Endothelial cell of umbilical vein (primary cell): Measurements from ENCODE around the gene CNEP1R1.

ENCODE experiments used
- EZH2 ChIP-seq: IDR thresholded peaks from 2 replicates; pipeline ENCODE4 v1.6.1; 2012; ENCODE audit warnings: borderline replicate concordance, low read depth, mild to moderate bottlenecking, moderate library complexity, low read length, inconsistent platforms; ENCODE audit not compliant: severe bottlenecking
- FOS ChIP-seq: IDR thresholded peaks from 2 replicates; pipeline ENCODE4 v1.6.1; 2011; ENCODE audit warnings: mild to moderate bottlenecking, low read length, moderate library complexity, borderline replicate concordance; ENCODE audit not compliant: insufficient read depth
- GATA2 ChIP-seq: IDR thresholded peaks from 2 replicates; pipeline ENCODE4 v1.7.0; 2011; ENCODE audit warnings: low read depth, mild to moderate bottlenecking, moderate library complexity, mixed read lengths, low read length; ENCODE audit not compliant: insufficient read length, insufficient read depth
- JUN ChIP-seq: IDR thresholded peaks from 2 replicates; pipeline ENCODE4 v1.6.1; 2011; ENCODE audit warnings: borderline replicate concordance, low read depth; ENCODE audit not compliant: insufficient read length, insufficient read depth
- MAX ChIP-seq: IDR thresholded peaks from 2 replicates; pipeline ENCODE4 v1.6.1; 2011; ENCODE audit not compliant: insufficient read depth, insufficient read length
- MYC ChIP-seq: IDR thresholded peaks from one replicate; pipeline ENCODE4 v1.6.1; 2011; ENCODE audit warnings: mild to moderate bottlenecking, low read depth, low read length
- POLR2A ChIP-seq: IDR thresholded peaks from 2 replicates; pipeline ENCODE4 v1.6.1; 2012; ENCODE audit warnings: low read depth, mild to moderate bottlenecking, control low read depth, low read length
- POLR2AphosphoS5 ChIP-seq: IDR thresholded peaks from 2 replicates; pipeline ENCODE4 v1.6.1; 2012; ENCODE audit warnings: low read depth, mild to moderate bottlenecking, control low read depth, low read length, moderate library complexity; ENCODE audit not compliant: insufficient read depth
- TF ChIP-seq, protein P1 (sequence below), 2 donors: IDR thresholded peaks; 1 replicate in 1 of 2; 2 replicates in 1 of 2; pipeline ENCODE4 v1.5.1; 2011; ENCODE audit warnings: low read length in 2 of 2, mild to moderate bottlenecking in 2 of 2, moderate library complexity in 2 of 2, control low read depth in 1 of 2, inconsistent platforms in 1 of 2, low read depth in 1 of 2; ENCODE audit not compliant: insufficient read depth in 1 of 2; ENCODE audit errors: extremely low read depth in 1 of 2

GRCh38 chr16:50038756-50039529, 13.9 kb downstream of the CNEP1R1 start:
- TF ChIP-seq, protein P1, sequence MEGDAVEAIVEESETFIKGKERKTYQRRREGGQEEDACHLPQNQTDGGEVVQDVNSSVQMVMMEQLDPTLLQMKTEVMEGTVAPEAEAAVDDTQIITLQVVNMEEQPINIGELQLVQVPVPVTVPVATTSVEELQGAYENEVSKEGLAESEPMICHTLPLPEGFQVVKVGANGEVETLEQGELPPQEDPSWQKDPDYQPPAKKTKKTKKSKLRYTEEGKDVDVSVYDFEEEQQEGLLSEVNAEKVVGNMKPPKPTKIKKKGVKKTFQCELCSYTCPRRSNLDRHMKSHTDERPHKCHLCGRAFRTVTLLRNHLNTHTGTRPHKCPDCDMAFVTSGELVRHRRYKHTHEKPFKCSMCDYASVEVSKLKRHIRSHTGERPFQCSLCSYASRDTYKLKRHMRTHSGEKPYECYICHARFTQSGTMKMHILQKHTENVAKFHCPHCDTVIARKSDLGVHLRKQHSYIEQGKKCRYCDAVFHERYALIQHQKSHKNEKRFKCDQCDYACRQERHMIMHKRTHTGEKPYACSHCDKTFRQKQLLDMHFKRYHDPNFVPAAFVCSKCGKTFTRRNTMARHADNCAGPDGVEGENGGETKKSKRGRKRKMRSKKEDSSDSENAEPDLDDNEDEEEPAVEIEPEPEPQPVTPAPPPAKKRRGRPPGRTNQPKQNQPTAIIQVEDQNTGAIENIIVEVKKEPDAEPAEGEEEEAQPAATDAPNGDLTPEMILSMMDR (IDR thresholded peaks at IDR 0.05; ENCODE audit: extremely low read depth in 1 of 2, insufficient read depth in 1 of 2, low read depth in 1 of 2, low read length in 2 of 2), result no peak
- TF ChIP-seq MYC (no peak), MAX (no peak), POLR2AphosphoS5 (no peak), POLR2A (no peak), JUN (no peak), EZH2 (no peak), FOS (no peak), GATA2 (no peak)
